Psoas muscle (tissue), 8 donors: ENCODE data around the gene MAMLD1. TPM values are rescaled to one million over a fixed set of nuclear protein-coding genes. Genes with fewer than 3 reads are reported as not detected.

Experiments used
- ATAC-seq, 4 donors: fragments of 200-7000 bp; cut with Tn5 transposase; one replicate each; pipeline ENCODE4 v1.9.1; 2020; ENCODE audit warnings: moderate library complexity in 3 of 4, mild to moderate bottlenecking in 2 of 4
- DNase-seq, 2 donors: peaks; one replicate each; pipeline ENCODE4 v3.0.0-alpha.2; 2020
- H3K27ac ChIP-seq: fragments of 200-600 bp; one replicate; pipeline ENCODE4 v1.8.0; 2022
- H3K27me3 ChIP-seq, 3 donors: fragments of 200-600 bp in 1 of 3; one replicate each; pipeline versions ENCODE4 v1.6.1 to v1.8.0; 2013 to 2022; ENCODE audit warnings: low read length in 2 of 3, mild to moderate bottlenecking in 2 of 3, moderate library complexity in 1 of 3; ENCODE audit not compliant: insufficient read depth in 3 of 3
- H3K36me3 ChIP-seq, 2 donors: fragments of 200-600 bp in 1 of 2; one replicate each; pipeline versions ENCODE4 v1.6.1 to v1.8.0; 2013 to 2022; ENCODE audit warnings: low read depth in 1 of 2, mild to moderate bottlenecking in 1 of 2, moderate library complexity in 1 of 2; ENCODE audit not compliant: insufficient read depth in 1 of 2
- H3K4me1 ChIP-seq: fragments of 200-600 bp; one replicate; pipeline ENCODE4 v1.8.0; 2022
- H3K4me3 ChIP-seq: fragments of 200-600 bp; one replicate; pipeline ENCODE4 v1.8.0; 2022; ENCODE audit warnings: mild to moderate bottlenecking
- H3K9me3 ChIP-seq: fragments of 200-600 bp; one replicate; pipeline ENCODE4 v1.8.0; 2022
- CTCF ChIP-seq: fragments of 200-600 bp; IDR thresholded peaks from one replicate; pipeline ENCODE4 v1.8.0; 2022; ENCODE audit warnings: antibody characterized with exemption
- WGBS, 3 donors: extraction: QIAGEN DNeasy Blood & Tissue Kit; methylation state at CpG; one replicate each; pipeline versions ENCODE4 v1.1.6 to v1.1.7; 2013; 5-methylcytosine and 5-hydroxymethylcytosine counted together
- intact Hi-C, 2 donors: fragments of 100-400 bp; cut with DNase I; formaldehyde crosslinking; loops; one replicate each; pipeline versions ENCODE4 v1.11.0 to v1.14.2; 2022
- polyA plus RNA-seq, 3 donors: library from polyadenylated mRNA; stranded (reverse); fragments of 200-250 nt; gene quantifications; one replicate each; pipeline ENCODE4 v1.2.3, GENCODE V29; 2013
- total RNA-seq, 4 donors: library from RNA; stranded (reverse); fragmentation: NEBNext Ultra II Directional in 2 of 4; extraction: Animal tissue kit (Norgen Biotek cat#: 25700) in 2 of 4; gene quantifications; one replicate each; pipeline versions ENCODE4 v1.2.1 to v1.2.4, GENCODE V29; 2021 to 2023
- donor health status: healthy with polysubstance abuse.
- donor health status: DM: no; HTN: no; CAD: no; lungs with moderate emphysema.
- donor health status: Bipolar disorder and iron deficiency.
- donor health status: healthy.
- donor health status: DM: yes; HTN: yes; CAD: no.
- donor health status: DM: no; HTN: no; CAD: no.
- donor health status: DM: no; HTN: no; CAD: no.
- donor health status: DM: yes; HTN: yes; CAD: no.

MAMLD1 gene
- total and polyA plus RNA-seq, 7 donors, result 1.3 to 4.5 (median 2.2) TPM

GRCh38 chrX:150548684-150549083 is 185.6 kb downstream of the MAMLD1 start:
- ATAC-seq, result no peak
- intact Hi-C loops, result no loop called here
- H3K27ac ChIP-seq, result no peak overlapping the region
- H3K36me3 ChIP-seq, result no peaks in the 10 kb centered on the region
- no peaks in the 10 kb centered on the region for H3K27me3 ChIP-seq
- H3K4me1 ChIP-seq, result no peaks in the 10 kb centered on the region
- no peak overlapping the region for H3K4me3 ChIP-seq
- no peak for DNase-seq
- TF ChIP-seq CTCF, result no peak
- no peaks in the 10 kb centered on the region for H3K9me3 ChIP-seq
- WGBS, 3 donors, result 68 to 89% (median 80%) methylated on average over 2 of the region's 2 CpGs

- no peaks in the 10 kb centered on the region for H3K9me3 ChIP-seq
- no peak for TF ChIP-seq CTCF
- H3K27me3 ChIP-seq, result no peaks in the 10 kb centered on the region
- no peak for DNase-seq
- intact Hi-C loops, result no loop called here
- no peak overlapping the region for H3K27ac ChIP-seq
- WGBS, 3 donors, result 75 to 98% (median 92%) methylated on average over 3 of the region's 3 CpGs
- ATAC-seq, result no peak
- no peaks in the 10 kb centered on the region for H3K4me1 ChIP-seq
- no peaks in the 10 kb centered on the region for H3K36me3 ChIP-seq
- no peak overlapping the region for H3K4me3 ChIP-seq
Measured at GRCh38 chrX:150551963-150552362, 188.8 kb downstream of the MAMLD1 start.

GRCh38 chrX:150558424-150558823 is 195.3 kb downstream of the MAMLD1 start:
- Histone ChIP-seq H3K4me3 (no peak overlapping the region), H3K27ac (no peak overlapping the region), H3K27me3 (no peaks in the 10 kb centered on the region), H3K36me3 (no peaks in the 10 kb centered on the region), H3K4me1 (no peaks in the 10 kb centered on the region), H3K9me3 (no peaks in the 10 kb centered on the region)
- DNase-seq (no peak), ATAC-seq (no peak)
- no peak for TF ChIP-seq CTCF
- intact Hi-C loops, result no loop called here
- 42 to 50% (median 45%) methylated on average over 6 to 7 of the region's 7 CpGs for WGBS, 3 donors

Other genes with a start within 250 kb of the MAMLD1 start
- gene MTM1, start 205.3 kb downstream of the MAMLD1 start, total RNA-seq, result 10 to 100 TPM in 3 of 4 donors, 1 to 10 TPM in 1; 9.6 to 17.4 (median 15.2) TPM
- 10 to 100 TPM in 1 of 3 donors, 1 to 10 TPM in 2; 4.9 to 15.2 (median 6.5) TPM for gene MTM1, start 205.3 kb downstream of the MAMLD1 start, polyA plus RNA-seq